Neural progenitor cell (in vitro differentiated cells): ENCODE measurements around the gene CCT5.

Experiments
- CTCF ChIP-seq: fragments of 200-600 bp; sonication (generic); IDR thresholded peaks from 2 replicates; pipeline ENCODE4 v1.5.1; 2017; ENCODE audit warnings: antibody characterized with exemption, mild to moderate bottlenecking
- EZH2 ChIP-seq: fragments of 200-600 bp; sonication (generic); IDR thresholded peaks from 2 replicates; pipeline ENCODE4 v1.6.1; 2017; ENCODE audit warnings: antibody characterized with exemption, mild to moderate bottlenecking, moderate library complexity

GRCh38 chr5:10266137-10266536 lies 16.1 kb downstream of the CCT5 start:
- TF ChIP-seq CTCF (no peak), EZH2 (no peak)
